HepG2 (cell line): ENCODE results near the gene HS3ST3B1.

Experiments used
- ATF7 ChIP-seq, 2 experiments: fragments of 450-650 bp in 1 of 2; sonication (generic) in 1 of 2; formaldehyde crosslinking in 1 of 2; IDR thresholded peaks; 2 replicates each; pipeline versions ENCODE4 v1.4.0 to v1.6.1; 2016 to 2020; ENCODE audit warnings: antibody characterized with exemption in 1 of 2, mild to moderate bottlenecking in 1 of 2, missing genetic modification reagents in 1 of 2
- CHD4 ChIP-seq: fragments of 200-600 bp; sonication (generic); IDR thresholded peaks from 2 replicates; pipeline ENCODE4 v1.7.0; 2017; ENCODE audit warnings: mild to moderate bottlenecking, low read length, borderline replicate concordance
- GABPA ChIP-seq, 2 experiments: IDR thresholded peaks; 2 replicates each; pipeline ENCODE4 v1.6.1; 2011 to 2016; ENCODE audit warnings: low read depth in 2 of 2, low read length in 1 of 2, missing biosample characterization in 1 of 2, missing genetic modification characterization in 1 of 2
- JUN ChIP-seq: sonication (generic); formaldehyde crosslinking; IDR thresholded peaks from 2 replicates; pipeline ENCODE4 v1.4.0; 2020; ENCODE audit warnings: mild to moderate bottlenecking, missing genetic modification reagents
- KLF6 ChIP-seq: IDR thresholded peaks from 2 replicates; pipeline ENCODE4 v1.8.0; 2016; ENCODE audit warnings: missing biosample characterization, missing genetic modification reagents
- MAFF ChIP-seq: IDR thresholded peaks from 2 replicates; pipeline ENCODE4 v1.6.1; 2011; ENCODE audit warnings: low read depth, low read length, improper control_type of control experiment
- MYC ChIP-seq: sonication (generic); formaldehyde crosslinking; IDR thresholded peaks from 2 replicates; pipeline ENCODE4 v1.9.0; 2021; ENCODE audit warnings: missing genetic modification reagents, borderline replicate concordance
- PAWR ChIP-seq: sonication (generic); formaldehyde crosslinking; IDR thresholded peaks from 2 replicates; pipeline ENCODE4 v1.4.0; 2020; ENCODE audit warnings: missing genetic modification reagents, mild to moderate bottlenecking, borderline replicate concordance
- TARDBP ChIP-seq: sonication (generic); formaldehyde crosslinking; IDR thresholded peaks from 2 replicates; pipeline ENCODE4 v1.8.0; 2022; ENCODE audit warnings: mild to moderate bottlenecking, missing genetic modification reagents
- TBP ChIP-seq: sonication (generic); formaldehyde crosslinking; IDR thresholded peaks from 2 replicates; pipeline ENCODE4 v1.5.0; 2020; ENCODE audit warnings: missing genetic modification reagents
- ZFP90 ChIP-seq: sonication (generic); formaldehyde crosslinking; IDR thresholded peaks from 2 replicates; pipeline ENCODE4 v1.8.0; 2022; ENCODE audit warnings: missing genetic modification reagents, mild to moderate bottlenecking, inconsistent platforms, borderline replicate concordance
- TF ChIP-seq, protein P1 (sequence below): sonication (generic); formaldehyde crosslinking; IDR thresholded peaks from 2 replicates; pipeline ENCODE4 v1.5.0; 2020; ENCODE audit warnings: mild to moderate bottlenecking, missing genetic modification reagents, moderate library complexity
- TF ChIP-seq, protein P2 (sequence below): sonication (generic); formaldehyde crosslinking; IDR thresholded peaks from 2 replicates; pipeline ENCODE4 v1.8.0; 2022; ENCODE audit warnings: low read depth, missing genetic modification reagents

DNA sequence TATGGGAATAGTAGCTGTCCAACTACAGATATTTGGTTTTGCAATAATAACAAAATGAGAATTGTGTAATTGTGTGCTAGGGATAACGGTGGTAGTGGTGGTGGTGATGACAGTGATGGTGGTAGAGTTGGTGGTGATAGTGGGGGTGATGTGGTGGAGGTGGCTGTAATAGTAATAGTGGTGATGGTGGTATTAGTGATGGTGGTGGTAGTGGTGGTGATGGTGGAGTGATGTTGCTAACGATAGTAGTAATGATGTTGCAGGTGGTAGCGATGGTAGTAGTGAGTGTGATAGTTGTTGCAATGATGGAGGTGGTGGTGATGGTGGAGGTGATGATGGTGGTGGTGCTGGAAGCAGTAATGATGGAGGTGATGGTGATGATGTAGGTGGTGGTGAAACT is 94.4 kb downstream of the HS3ST3B1 start:
- TF ChIP-seq ZFP90 (CRISPR knock-in tag), result no peak
- TF ChIP-seq, protein P1, sequence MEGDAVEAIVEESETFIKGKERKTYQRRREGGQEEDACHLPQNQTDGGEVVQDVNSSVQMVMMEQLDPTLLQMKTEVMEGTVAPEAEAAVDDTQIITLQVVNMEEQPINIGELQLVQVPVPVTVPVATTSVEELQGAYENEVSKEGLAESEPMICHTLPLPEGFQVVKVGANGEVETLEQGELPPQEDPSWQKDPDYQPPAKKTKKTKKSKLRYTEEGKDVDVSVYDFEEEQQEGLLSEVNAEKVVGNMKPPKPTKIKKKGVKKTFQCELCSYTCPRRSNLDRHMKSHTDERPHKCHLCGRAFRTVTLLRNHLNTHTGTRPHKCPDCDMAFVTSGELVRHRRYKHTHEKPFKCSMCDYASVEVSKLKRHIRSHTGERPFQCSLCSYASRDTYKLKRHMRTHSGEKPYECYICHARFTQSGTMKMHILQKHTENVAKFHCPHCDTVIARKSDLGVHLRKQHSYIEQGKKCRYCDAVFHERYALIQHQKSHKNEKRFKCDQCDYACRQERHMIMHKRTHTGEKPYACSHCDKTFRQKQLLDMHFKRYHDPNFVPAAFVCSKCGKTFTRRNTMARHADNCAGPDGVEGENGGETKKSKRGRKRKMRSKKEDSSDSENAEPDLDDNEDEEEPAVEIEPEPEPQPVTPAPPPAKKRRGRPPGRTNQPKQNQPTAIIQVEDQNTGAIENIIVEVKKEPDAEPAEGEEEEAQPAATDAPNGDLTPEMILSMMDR (CRISPR knock-in tag), result no peak
- TF ChIP-seq ATF7 (IDR thresholded peaks at IDR 0.05), result no peak
- TF ChIP-seq ATF7 (CRISPR knock-in tag; IDR thresholded peaks at IDR 0.05), result no peak
- no peak for TF ChIP-seq PAWR (CRISPR knock-in tag)
- no peak for TF ChIP-seq GABPA (IDR thresholded peaks at IDR 0.05; ENCODE audit: low read depth, low read length)
- no peak for TF ChIP-seq GABPA (CRISPR knock-in tag; IDR thresholded peaks at IDR 0.05; ENCODE audit: low read depth)
- no peak for TF ChIP-seq JUN (CRISPR knock-in tag)
- TF ChIP-seq KLF6 (CRISPR knock-in tag), result no peak
- no peak for TF ChIP-seq MYC (CRISPR knock-in tag)
- no peak for TF ChIP-seq TARDBP (CRISPR knock-in tag)
- no peak for TF ChIP-seq MAFF
- TF ChIP-seq, protein P2, sequence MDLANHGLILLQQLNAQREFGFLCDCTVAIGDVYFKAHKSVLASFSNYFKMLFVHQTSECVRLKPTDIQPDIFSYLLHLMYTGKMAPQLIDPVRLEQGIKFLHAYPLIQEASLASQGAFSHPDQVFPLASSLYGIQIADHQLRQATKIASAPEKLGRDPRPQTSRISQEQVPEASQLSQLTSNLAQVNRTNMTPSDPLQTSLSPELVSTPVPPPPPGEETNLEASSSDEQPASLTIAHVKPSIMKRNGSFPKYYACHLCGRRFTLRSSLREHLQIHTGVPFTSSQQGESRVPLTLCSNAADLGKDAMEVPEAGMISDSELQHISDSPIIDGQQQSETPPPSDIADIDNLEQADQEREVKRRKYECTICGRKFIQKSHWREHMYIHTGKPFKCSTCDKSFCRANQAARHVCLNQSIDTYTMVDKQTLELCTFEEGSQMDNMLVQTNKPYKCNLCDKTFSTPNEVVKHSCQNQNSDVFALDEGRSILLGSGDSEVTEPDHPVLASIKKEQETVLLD (CRISPR knock-in tag), result no peak
- no peak for TF ChIP-seq TBP (CRISPR knock-in tag)
- TF ChIP-seq CHD4, result no peak
